Heart left ventricle (tissue), 16 donors: ENCODE measurements around the gene DNAJB9. TPM values are rescaled to one million over a fixed set of nuclear protein-coding genes. Genes with fewer than 3 reads are reported as not detected.

Source experiments
- ATAC-seq, 4 donors: fragments of 200-7000 bp; cut with Tn5 transposase; one replicate each; pipeline ENCODE4 v1.9.1; 2020 to 2022; ENCODE audit warnings: moderate library complexity in 4 of 4, mild to moderate bottlenecking in 3 of 4, moderate number of reproducible peaks in 1 of 4
- DNase-seq, 5 donors: peaks; one replicate each; pipeline ENCODE4 v3.0.0-alpha.2; 2020
- H3K27ac ChIP-seq, 12 donors: fragments of 200-600 bp; sonication (generic) in 4 of 12; one replicate each; pipeline versions ENCODE4 v1.5.0 to v1.8.0; 2016 to 2022; ENCODE audit warnings: mild to moderate bottlenecking in 2 of 12
- H3K27me3 ChIP-seq, 9 donors: fragments of 200-600 bp; sonication (generic) in 2 of 9; one replicate each; pipeline versions ENCODE4 v1.5.1 to v1.8.0; 2016 to 2022; ENCODE audit warnings: mild to moderate bottlenecking in 3 of 9
- H3K36me3 ChIP-seq, 9 donors: fragments of 200-600 bp; sonication (generic) in 2 of 9; one replicate each; pipeline versions ENCODE4 v1.5.0 to v1.8.0; 2018 to 2022; ENCODE audit warnings: mild to moderate bottlenecking in 2 of 9
- H3K4me1 ChIP-seq, 12 donors: fragments of 200-600 bp; sonication (generic) in 4 of 12; one replicate each; pipeline versions ENCODE4 v1.5.0 to v1.8.0; 2016 to 2022; ENCODE audit warnings: mild to moderate bottlenecking in 3 of 12
- H3K4me3 ChIP-seq, 12 donors: fragments of 200-600 bp; sonication (generic) in 4 of 12; one replicate each; pipeline versions ENCODE4 v1.5.0 to v1.8.0; 2017 to 2022; ENCODE audit warnings: mild to moderate bottlenecking in 9 of 12, moderate library complexity in 4 of 12
- H3K9me3 ChIP-seq, 12 donors: fragments of 200-600 bp; sonication (generic) in 4 of 12; one replicate each; pipeline versions ENCODE4 v1.5.0 to v1.8.0; 2016 to 2022; ENCODE audit warnings: mild to moderate bottlenecking in 1 of 12
- POLR2A ChIP-seq, 2 donors: fragments of 450-650 bp; IDR thresholded peaks; one replicate each; pipeline ENCODE4 v1.6.1; 2017; ENCODE audit warnings: antibody characterized with exemption in 2 of 2, mild to moderate bottlenecking in 2 of 2, moderate library complexity in 2 of 2
- WGBS, 4 donors: extraction: QIAGEN DNeasy Blood & Tissue Kit in 2 of 4; methylation state at CpG; one replicate each; pipeline versions ENCODE4 v1.1.5 to v1.1.7; 2013 to 2018; 5-methylcytosine and 5-hydroxymethylcytosine counted together
- intact Hi-C, 10 donors: fragments of 100-400 bp; cut with DNase I; formaldehyde crosslinking; loops; one replicate each; pipeline versions ENCODE4 v1.11.1 to v1.14.2; 2022
- polyA plus RNA-seq, 2 donors: library from polyadenylated mRNA; stranded (reverse); fragments of 200-250 nt; gene quantifications; one replicate each; pipeline ENCODE4 v1.2.3, GENCODE V29; 2013
- total RNA-seq, 9 donors: library from RNA; depleted of rRNA in 2 of 9; stranded (reverse); fragments of >200 nt in 2 of 9; fragmentation: NEBNext Ultra II Directional in 3 of 9; extraction: Animal tissue kit (Norgen Biotek cat#: 25700) in 3 of 9; gene quantifications; one replicate each; pipeline versions ENCODE4 v1.1.0 to v1.2.4, GENCODE V29; 2016 to 2023
- TF ChIP-seq, protein P1 (sequence below), 12 donors: fragments of 200-600 bp; sonication (generic) in 4 of 12; IDR thresholded peaks; one replicate each; pipeline versions ENCODE4 v1.5.0 to v1.8.0; 2018 to 2022; ENCODE audit warnings: antibody characterized with exemption in 12 of 12, mild to moderate bottlenecking in 5 of 12
- donor health status: ischemic (EF 13 %, LVEDD 7.1; RV severe dilation, severe dysfunction).
- donor health status: healthy with polysubstance abuse.
- donor health status: DM: no; HTN: yes; CAD: no.
- donor health status: DM: no; HTN: no; CAD: no.
- donor health status: ischemic (EF 25% LVEDD 6.9; RV normal size, moderate dysfunction).
- donor health status: ischemic (EF 25% LVEDD 5.7; RV mildly dilated, moderate dysfunction).
- donor health status: healthy.
- donor health status: DM: yes; HTN: yes; CAD: no.
- donor health status: ischemic (EF 35%, LVEDD 5.7; RV mildly dilated, moderate dysfunction).
- donor health status: nonischemic (EF 11% LVEDD 7.7; RV severe dilation, severe dysfunction).
- donor health status: DM: yes; HTN: yes; CAD: no.
- donor health status: PGD.
- donor health status: ischemic (EF 29% LVEDD 5.4; RV normal size, mild dysfunction).
- donor health status: nonischemic (EF 23%, LVEDD 6.1; RV moderate dilation, normal function).

DNAJB9 gene
- total and polyA plus RNA-seq, 11 donors: 15.1 to 105 (median 51.5) TPM

DNA sequence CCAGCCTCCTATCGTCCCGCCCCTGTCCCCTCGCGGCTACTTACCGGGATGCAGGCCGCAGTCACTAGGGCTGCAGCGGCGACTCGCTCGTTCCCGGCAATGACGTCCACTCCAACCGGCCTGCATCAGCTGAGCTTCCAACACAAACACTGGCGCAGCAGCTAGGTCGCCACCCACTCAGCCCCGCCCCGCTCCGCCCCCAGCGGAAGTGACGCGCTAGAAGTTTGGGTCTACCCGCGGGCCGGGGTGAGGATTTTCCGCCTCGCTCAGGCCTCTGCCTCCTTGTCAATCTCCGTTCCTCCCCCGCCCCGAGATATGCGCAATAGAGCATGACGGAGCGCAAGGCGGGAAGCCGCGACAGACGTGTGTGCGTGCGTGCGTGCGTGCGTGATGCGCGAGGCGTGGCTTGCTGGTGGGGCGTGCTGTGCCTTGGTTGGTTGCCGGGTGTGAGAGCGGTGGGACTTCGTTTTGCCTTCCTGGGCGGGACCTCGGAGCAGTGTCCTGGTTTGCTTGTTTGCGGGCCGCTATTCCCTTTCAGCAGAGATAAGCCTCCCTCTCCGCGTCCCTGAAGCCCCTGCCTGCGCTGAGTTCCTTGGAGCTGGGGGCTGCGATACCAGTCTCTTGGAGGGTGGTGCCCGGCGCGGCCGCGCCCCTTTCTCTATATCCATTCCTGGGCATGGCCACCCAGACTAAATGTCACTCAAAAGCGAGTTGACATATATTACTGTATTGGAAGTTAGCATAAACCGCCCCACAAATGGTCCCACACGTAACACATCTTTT lies 43.5 kb upstream of the DNAJB9 start, which contains the start of gene PNPLA8:
Gene PNPLA8 (minus strand): TSS at position 151 of the 783 bp plus-strand sequence. CDS start 10,644 bp downstream, outside the sequence.
- peak; percentile 100 for DNase-seq
- Histone ChIP-seq H3K27ac (peak within 1 kb of the TSS; percentile 83 to 99 (median 96)), H3K27me3 (no peaks in the 10 kb centered on the region), H3K36me3 (peaks cover 0 to under 1% (median 0%) of the 10 kb centered on the region in 9 donors), H3K4me1 (peaks cover 0 to 38% (median 26%) of the 10 kb centered on the region in 12 donors), H3K4me3 (peak within 1 kb of the TSS; percentile 39 to 89 (median 72)), H3K9me3 (no peaks in the 10 kb centered on the region)
- intact Hi-C loops: loop anchor here in 8 of 10 donors (1.0 to 5.0 kb wide), 4 partner anchors 41 to 634 kb away; partner anchors contain the start of genes DNAJB9 (in 8 of the 8), THAP5 (in 8 of the 8) and DLD (in 1 of the 8)
- ATAC-seq: peak; percentile 94 to 97 (median 96)
- WGBS, 4 donors: 0 to 1% (median 0%) methylated on average over 33 to 64 of the region's 64 CpGs
- TF ChIP-seq POLR2A (IDR thresholded peaks at IDR 0.05): peak; percentile 51 to 78
- TF ChIP-seq, protein P1, sequence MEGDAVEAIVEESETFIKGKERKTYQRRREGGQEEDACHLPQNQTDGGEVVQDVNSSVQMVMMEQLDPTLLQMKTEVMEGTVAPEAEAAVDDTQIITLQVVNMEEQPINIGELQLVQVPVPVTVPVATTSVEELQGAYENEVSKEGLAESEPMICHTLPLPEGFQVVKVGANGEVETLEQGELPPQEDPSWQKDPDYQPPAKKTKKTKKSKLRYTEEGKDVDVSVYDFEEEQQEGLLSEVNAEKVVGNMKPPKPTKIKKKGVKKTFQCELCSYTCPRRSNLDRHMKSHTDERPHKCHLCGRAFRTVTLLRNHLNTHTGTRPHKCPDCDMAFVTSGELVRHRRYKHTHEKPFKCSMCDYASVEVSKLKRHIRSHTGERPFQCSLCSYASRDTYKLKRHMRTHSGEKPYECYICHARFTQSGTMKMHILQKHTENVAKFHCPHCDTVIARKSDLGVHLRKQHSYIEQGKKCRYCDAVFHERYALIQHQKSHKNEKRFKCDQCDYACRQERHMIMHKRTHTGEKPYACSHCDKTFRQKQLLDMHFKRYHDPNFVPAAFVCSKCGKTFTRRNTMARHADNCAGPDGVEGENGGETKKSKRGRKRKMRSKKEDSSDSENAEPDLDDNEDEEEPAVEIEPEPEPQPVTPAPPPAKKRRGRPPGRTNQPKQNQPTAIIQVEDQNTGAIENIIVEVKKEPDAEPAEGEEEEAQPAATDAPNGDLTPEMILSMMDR (IDR thresholded peaks at IDR 0.05): peak in 1 of 12 donors; percentile 15

DNA sequence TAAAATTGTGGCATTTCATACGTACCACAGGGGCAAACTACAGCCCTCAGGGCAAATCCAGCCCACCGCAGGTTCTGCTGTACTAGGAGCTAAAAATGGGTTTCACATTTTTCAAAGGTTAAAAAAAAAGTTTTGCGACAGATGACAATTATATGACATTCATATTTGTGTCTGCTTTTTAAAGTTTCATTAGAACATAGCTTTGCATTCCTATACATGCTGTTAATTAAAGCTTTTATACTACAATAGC lies 43.0 kb upstream of the DNAJB9 start:
- Histone ChIP-seq H3K27me3 (no peaks in the 10 kb centered on the region), H3K36me3 (no peaks in the 10 kb centered on the region), H3K4me3 (peak overlapping the region; percentile 39 to 89 (median 72)), H3K27ac (peak overlapping the region; percentile 71 to 99 (median 96)), H3K9me3 (no peaks in the 10 kb centered on the region), H3K4me1 (peaks cover 0 to 37% (median 26%) of the 10 kb centered on the region in 12 donors)
- TF ChIP-seq, protein P1 (IDR thresholded peaks at IDR 0.05): no peak
- no peak for TF ChIP-seq POLR2A (IDR thresholded peaks at IDR 0.05)
- intact Hi-C loops: loop anchor here in 8 of 10 donors (1.0 to 5.0 kb wide), 4 partner anchors 41 to 634 kb away; partner anchors contain the start of genes DNAJB9 (in 8 of the 8), THAP5 (in 8 of the 8) and DLD (in 1 of the 8)
- 4 to 15% (median 8%) methylated on average over 3 of the region's 3 CpGs for whole genome bisulfite sequencing, 4 donors
- ATAC-seq (no peak), DNase-seq (no peak)

DNA sequence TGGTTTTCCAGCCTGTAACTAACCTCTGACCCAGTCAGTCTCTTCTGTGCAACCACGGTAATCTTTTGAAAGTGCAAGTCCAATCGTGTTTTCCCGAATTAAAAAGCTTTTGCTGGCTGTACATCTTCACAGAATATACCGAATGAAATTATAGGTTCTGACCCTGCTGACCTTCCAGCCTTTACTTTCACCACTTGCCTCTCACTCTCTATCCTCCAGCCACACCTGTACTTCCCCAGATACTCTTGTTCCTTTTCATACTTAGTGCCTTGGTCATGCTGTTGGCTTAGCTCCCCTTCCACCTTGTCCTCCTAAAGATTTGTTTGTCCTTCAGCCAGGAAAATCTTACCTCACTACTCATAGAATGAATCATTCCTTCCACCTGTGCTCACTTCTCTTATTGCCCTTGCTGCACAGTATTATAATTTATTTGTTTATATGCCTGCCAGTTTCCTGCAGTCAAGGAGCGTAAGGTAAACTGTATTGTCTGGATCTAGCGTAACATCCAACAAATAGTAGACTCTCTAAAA lies 41.4 kb upstream of the DNAJB9 start:
- ATAC-seq (no peak), DNase-seq (no peak)
- H3K4me3 ChIP-seq: no peak overlapping the region
- intact Hi-C loops: loop anchor here in 3 of 10 donors (5.0 kb wide), 2 partner anchors 39 to 636 kb away; partner anchors contain the start of genes DNAJB9 (in 2 of the 3), THAP5 (in 2 of the 3) and DLD (in 1 of the 3)
- H3K9me3 ChIP-seq: no peaks in the 10 kb centered on the region
- H3K36me3 ChIP-seq: no peaks in the 10 kb centered on the region
- no peaks in the 10 kb centered on the region for H3K27me3 ChIP-seq
- no peak overlapping the region for H3K27ac ChIP-seq
- peaks cover 0 to 26% (median 20%) of the 10 kb centered on the region in 12 donors for H3K4me1 ChIP-seq
- TF ChIP-seq POLR2A (IDR thresholded peaks at IDR 0.05): no peak
- TF ChIP-seq, protein P1 (IDR thresholded peaks at IDR 0.05): no peak
- 95 to 97% (median 96%) methylated on average over 6 of the region's 6 CpGs for WGBS, 4 donors

DNA sequence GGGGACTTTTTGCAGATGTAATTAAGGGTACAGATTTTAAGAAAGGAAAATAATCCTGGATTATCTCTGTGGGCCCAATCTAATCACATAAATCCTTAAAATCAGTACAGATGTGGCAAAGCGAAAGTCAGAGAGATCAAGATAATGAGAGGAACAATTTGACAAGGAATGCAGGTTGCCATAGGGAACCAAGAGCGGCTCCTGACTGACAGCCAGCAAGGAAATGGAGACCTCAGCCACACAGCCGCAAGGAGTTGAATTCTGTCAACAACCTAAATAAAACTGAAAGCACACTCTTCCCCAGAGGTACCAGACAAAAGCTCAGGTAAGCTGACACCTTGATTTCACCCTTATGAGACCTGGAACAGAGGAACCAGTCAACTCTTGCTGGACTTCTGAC lies 40.3 kb upstream of the DNAJB9 start:
- Histone ChIP-seq H3K27ac (no peak overlapping the region), H3K36me3 (no peaks in the 10 kb centered on the region), H3K4me3 (no peak overlapping the region), H3K4me1 (peaks cover 0 to 15% (median 9%) of the 10 kb centered on the region in 12 donors), H3K9me3 (no peaks in the 10 kb centered on the region), H3K27me3 (no peaks in the 10 kb centered on the region)
- intact Hi-C loops: loop anchor here in 3 of 10 donors (5.0 kb wide), 2 partner anchors 38 to 637 kb away; partner anchors contain the start of genes DNAJB9 (in 2 of the 3), THAP5 (in 2 of the 3) and DLD (in 1 of the 3)
- WGBS, 4 donors: 66 to 84% (median 78%) methylated on average over 3 of the region's 3 CpGs
- no peak for TF ChIP-seq POLR2A (IDR thresholded peaks at IDR 0.05)
- TF ChIP-seq, protein P1 (IDR thresholded peaks at IDR 0.05): no peak
- DNase-seq: no peak
- ATAC-seq: no peak
